A673 (cell line): ENCODE measurements around the gene SH3BP2. TPM values are rescaled to one million over a fixed set of nuclear protein-coding genes. Genes with fewer than 3 reads are reported as not detected.

ENCODE experiments used
- BruUV-seq: library from RNA; stranded (reverse); fragments of 400-500 nt; replicated peaks from 2 replicates; lab custom pipeline; 2021; lab: Mats Ljungman, UMichigan
- CTCF ChIA-PET: fragments of 300-600 bp; sonication (Branson Sonifier 250); formaldehyde crosslinking; loops from one replicate; lab custom pipeline; 2022; ENCODE audit warnings: antibody characterized with exemption; lab: Charles Lee
- POLR2A ChIA-PET: fragments of 300-600 bp; sonication (Branson Sonifier 250); formaldehyde crosslinking; loops from one replicate; lab custom pipeline; 2022; ENCODE audit warnings: antibody characterized with exemption; ENCODE audit not compliant: low non-redundant PET; lab: Charles Lee
- DNase-seq: peaks from one replicate; pipeline ENCODE4 v3.0.0-alpha.2; 2015; ENCODE audit warnings: low spot score
- H3K27ac ChIP-seq: fragments of 200-600 bp; sonication (generic); 2 replicates; pipeline ENCODE4 v1.5.1; 2016; ENCODE audit warnings: mixed run types, low read depth, mild to moderate bottlenecking, mixed read lengths, antibody characterized with exemption, low read length; ENCODE audit not compliant: poor library complexity, severe bottlenecking
- H3K27me3 ChIP-seq: fragments of 200-600 bp; sonication (generic); replicated peaks from 2 replicates; pipeline ENCODE4 v1.6.1; 2017; ENCODE audit warnings: mixed run types, low read depth, mild to moderate bottlenecking, mixed read lengths, antibody characterized with exemption, low read length; ENCODE audit not compliant: insufficient read depth, poor library complexity
- H3K36me3 ChIP-seq: fragments of 200-600 bp; sonication (generic); 2 replicates; pipeline ENCODE4 v1.6.1; 2016; ENCODE audit warnings: mixed run types, mild to moderate bottlenecking, mixed read lengths, antibody characterized with exemption, low read length; ENCODE audit not compliant: insufficient read depth, poor library complexity, severe bottlenecking
- H3K4me1 ChIP-seq: fragments of 200-600 bp; sonication (generic); 2 replicates; pipeline ENCODE4 v1.6.1; 2017; ENCODE audit warnings: mixed run types, mild to moderate bottlenecking, mixed read lengths, antibody characterized with exemption, low read length; ENCODE audit not compliant: insufficient read depth, poor library complexity, severe bottlenecking
- H3K4me3 ChIP-seq: fragments of 200-600 bp; sonication (generic); 2 replicates; pipeline ENCODE4 v1.5.1; 2016; ENCODE audit warnings: low read depth, mixed run types, mild to moderate bottlenecking, mixed read lengths, low read length; ENCODE audit not compliant: poor library complexity, severe bottlenecking
- H3K9me3 ChIP-seq: fragments of 200-600 bp; sonication (generic); 2 replicates; pipeline ENCODE4 v1.6.1; 2016; ENCODE audit warnings: mixed run types, low read depth, mild to moderate bottlenecking, mixed read lengths, antibody characterized with exemption, low read length; ENCODE audit not compliant: poor library complexity, severe bottlenecking
- CTCF ChIP-seq: fragments of 300-800, 200-600 bp; sonication (generic); conservative IDR thresholded peaks from 2 replicates; pipeline ENCODE4 v1.5.1; 2017; ENCODE audit warnings: low read depth, mild to moderate bottlenecking, antibody characterized with exemption, low read length, moderate library complexity, mixed read lengths
- EZH2 ChIP-seq: fragments of 200-600 bp; sonication (generic); IDR thresholded peaks from 2 replicates; pipeline ENCODE4 v1.6.1; 2017; ENCODE audit warnings: borderline replicate concordance, low read depth, mild to moderate bottlenecking, mixed read lengths, antibody characterized with exemption, low read length; ENCODE audit not compliant: poor library complexity, severe bottlenecking
- intact Hi-C: fragments of 100-400 bp; cut with micrococcal nuclease; formaldehyde crosslinking; loops from one replicate; pipeline ENCODE4 v1.10.0; 2022; ENCODE audit not compliant: unreplicated experiment
- total RNA-seq: library from RNA; stranded (reverse); gene quantifications from 2 replicates; pipeline ENCODE4 v1.2.3, GENCODE V29; 2021

Gene SH3BP2
- total RNA-seq, 1 experiment from 2014 or later = 34.4 TPM

DNA sequence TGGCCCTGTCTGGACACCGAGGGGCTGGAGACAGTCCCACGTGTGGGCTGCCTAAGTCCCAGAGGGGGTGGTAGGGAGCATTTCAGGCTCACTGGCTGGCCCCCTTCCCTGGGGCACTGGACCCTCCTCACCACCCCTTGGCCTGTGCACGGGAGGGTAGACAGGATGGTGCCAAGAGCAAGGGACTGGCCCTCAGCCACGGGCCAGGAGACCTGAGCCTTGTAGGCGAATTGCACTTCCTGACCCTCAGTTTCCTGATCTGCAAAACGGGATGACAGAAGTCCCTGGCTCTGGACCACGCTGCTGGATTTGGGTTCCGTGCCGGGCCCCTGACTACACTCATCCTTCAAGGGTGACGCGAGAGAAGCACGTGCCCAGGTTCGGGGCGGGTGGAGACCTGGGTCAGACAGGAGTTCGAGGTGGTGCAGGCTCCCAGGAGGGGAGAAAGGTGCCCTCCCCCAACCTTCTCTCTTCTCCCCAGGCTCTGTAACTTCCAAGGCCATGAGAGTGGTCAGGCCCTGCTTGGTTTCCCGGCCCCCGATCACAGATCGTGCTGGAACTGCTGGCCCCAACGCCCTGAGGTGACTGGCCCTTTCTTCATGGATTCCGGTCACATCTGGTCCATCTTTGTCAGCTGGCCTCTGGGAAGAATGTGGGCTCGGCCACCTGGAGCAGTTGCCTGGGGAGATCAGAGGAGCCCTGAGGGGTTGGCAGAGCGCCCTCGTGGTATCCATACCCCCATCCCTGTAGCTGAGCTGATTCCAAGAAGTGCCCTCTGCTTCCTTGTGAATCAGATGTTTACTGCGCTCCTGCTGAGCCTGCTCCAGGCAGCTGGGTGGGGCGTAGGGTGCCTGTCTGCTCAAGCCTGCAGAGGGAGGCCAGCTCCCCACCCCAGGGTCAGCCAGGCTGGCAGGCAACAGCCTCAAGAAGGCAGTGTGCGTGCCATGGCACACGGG, 3.3 kb downstream of the SH3BP2 start:
- H3K4me1 ChIP-seq = peaks cover 26% of the 10 kb centered on the region
- no peak for DNase-seq
- intact Hi-C loops = no loop called here
- no peaks in the 10 kb centered on the region for H3K9me3 ChIP-seq
- H3K27me3 ChIP-seq = no peaks in the 10 kb centered on the region
- POLR2A ChIA-PET = no interaction called here
- CTCF ChIA-PET = no interaction called here
- no peak overlapping the region for H3K27ac ChIP-seq
- no peaks in the 10 kb centered on the region for H3K36me3 ChIP-seq
- BruUV-seq = no TSS peak
- no peak overlapping the region for H3K4me3 ChIP-seq
- TF ChIP-seq EZH2 = no peak
- TF ChIP-seq CTCF = no peak

DNA sequence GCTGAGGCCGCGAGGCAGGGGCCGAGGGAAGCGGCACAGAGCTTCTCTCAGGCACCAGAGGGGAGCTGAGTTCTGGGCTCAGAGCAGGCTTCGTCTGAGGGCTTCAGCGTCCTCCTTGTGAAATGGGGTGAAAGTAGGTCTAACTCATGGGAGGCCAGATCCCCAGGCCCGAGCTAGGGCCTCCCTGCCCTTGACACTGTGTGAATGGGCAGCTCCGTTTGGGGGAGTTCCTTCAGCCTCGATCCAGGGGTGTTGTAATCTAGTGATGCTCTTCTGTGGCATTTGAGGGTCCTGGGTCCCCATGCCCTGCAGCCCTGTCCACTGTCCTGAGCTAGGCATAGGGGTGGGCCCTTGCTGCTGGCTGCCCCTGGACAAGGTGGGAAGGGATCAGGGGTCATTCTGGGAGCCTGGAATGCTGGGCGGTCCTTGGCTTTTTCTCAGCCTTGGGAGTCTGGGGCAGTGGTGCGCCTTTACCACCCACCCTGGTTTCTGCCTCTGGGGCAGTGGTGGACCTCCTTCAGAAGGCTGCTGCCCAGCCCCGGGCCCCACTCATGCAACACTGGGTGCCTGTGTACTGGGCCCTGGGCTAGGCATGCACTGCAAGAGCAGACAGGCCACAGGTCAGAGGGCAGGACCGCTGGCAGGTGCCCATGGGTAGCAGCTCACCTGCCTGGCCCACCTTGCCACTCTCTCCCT, 4.1 kb downstream of the SH3BP2 start:
- DNase-seq = no peak
- peaks cover 26% of the 10 kb centered on the region for H3K4me1 ChIP-seq
- TF ChIP-seq CTCF (no peak), EZH2 (no peak)
- intact Hi-C loops = no loop called here
- H3K27ac ChIP-seq = no peak overlapping the region
- no peak overlapping the region for H3K4me3 ChIP-seq
- no peaks in the 10 kb centered on the region for H3K27me3 ChIP-seq
- no TSS peak for BruUV-seq
- H3K36me3 ChIP-seq = no peaks in the 10 kb centered on the region
- ChIA-PET POLR2A (no interaction called here), CTCF (no interaction called here)
- H3K9me3 ChIP-seq = no peaks in the 10 kb centered on the region

GRCh38 chr4:2797545-2798305, 4.8 kb downstream of the SH3BP2 start:
- BruUV-seq = no TSS peak
- H3K36me3 ChIP-seq = no peaks in the 10 kb centered on the region
- peaks cover 26% of the 10 kb centered on the region for H3K4me1 ChIP-seq
- CTCF ChIA-PET = no interaction called here
- no peak overlapping the region for H3K4me3 ChIP-seq
- POLR2A ChIA-PET = no interaction called here
- TF ChIP-seq EZH2 (no peak), CTCF (no peak)
- intact Hi-C loops = no loop called here
- DNase-seq = no peak
- H3K27me3 ChIP-seq = no peaks in the 10 kb centered on the region
- H3K27ac ChIP-seq = no peak overlapping the region
- no peaks in the 10 kb centered on the region for H3K9me3 ChIP-seq
